ENCODE data around the gene NHSL2.

NHSL2 gene

GRCh38 chrX:72016881-72017783, 106.5 kb downstream of the NHSL2 start:
- H3K36me3 Mint-ChIP-seq (ENCODE audit: low read depth), result peaks cover 9% of the 10 kb centered on the region
- H3K27ac Mint-ChIP-seq, result no peak overlapping the region
- H3K9me3 Mint-ChIP-seq, result peaks cover 31% of the 10 kb centered on the region
- H3K4me3 Mint-ChIP-seq, result no peak overlapping the region
- TF ChIP-seq CTCF (IDR thresholded peaks at IDR 0.05), result no peak
- DNase-seq, result no peak
- peaks cover 16% of the 10 kb centered on the region for H3K4me1 Mint-ChIP-seq
- peaks cover 17% of the 10 kb centered on the region for H3K27me3 Mint-ChIP-seq (ENCODE audit: low read depth, poor library complexity)

DNA sequence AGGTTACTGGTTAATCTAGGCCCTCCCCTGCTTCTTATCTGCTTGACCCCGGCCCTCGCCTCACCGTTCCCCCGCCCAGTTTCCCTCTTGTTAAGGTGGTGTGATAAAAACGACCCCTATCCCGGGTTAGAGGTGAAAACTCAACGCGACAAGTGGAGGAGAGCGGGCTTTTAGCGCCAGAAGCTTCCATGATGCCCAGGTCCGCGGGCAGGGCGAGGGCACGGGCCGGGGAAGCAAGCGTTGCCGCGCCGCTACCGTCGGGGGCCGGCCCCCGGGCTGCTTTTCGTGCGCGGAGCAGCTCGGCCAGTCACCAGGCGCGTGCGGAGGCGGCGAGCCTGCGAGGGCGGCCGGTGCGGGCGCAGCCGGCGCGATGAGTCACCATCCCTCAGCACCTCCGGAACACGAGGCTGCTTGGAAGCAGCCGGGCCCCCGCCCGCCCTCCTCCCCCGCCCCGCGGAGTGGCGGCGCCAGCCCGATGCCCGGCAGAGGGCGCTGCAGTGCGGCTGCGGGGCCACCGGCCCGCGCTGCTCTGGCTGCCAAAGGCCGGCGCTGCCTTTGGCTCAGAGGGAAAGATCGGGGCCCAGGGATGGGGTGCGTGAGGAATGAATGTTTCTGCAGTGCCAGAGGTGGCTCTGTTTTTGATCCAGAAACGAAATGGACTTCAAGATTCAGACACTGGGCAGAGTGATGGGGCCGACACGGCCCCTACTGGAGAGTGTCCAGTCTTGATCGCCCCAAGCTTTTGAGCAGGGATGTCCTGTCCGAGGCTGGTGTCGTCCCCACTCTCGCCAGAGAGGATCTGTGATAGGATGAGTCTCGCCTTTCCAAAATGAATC, 107.8 kb downstream of the NHSL2 start:
- Mint-ChIP-seq H3K9me3 (peaks cover 37% of the 10 kb centered on the region), H3K36me3 (ENCODE audit: low read depth) (peaks cover 7% of the 10 kb centered on the region), H3K27me3 (ENCODE audit: low read depth, poor library complexity) (peaks cover 17% of the 10 kb centered on the region), H3K4me3 (peak overlapping the region; percentile 45), H3K4me1 (peaks cover 16% of the 10 kb centered on the region), H3K27ac (no peak overlapping the region)
- peak; percentile 51 for TF ChIP-seq CTCF (IDR thresholded peaks at IDR 0.05)
- peak; percentile 84 for DNase-seq

GRCh38 chrX:72019487-72019886, 108.8 kb downstream of the NHSL2 start:
- Mint-ChIP-seq H3K27me3 (ENCODE audit: low read depth, poor library complexity) (peaks cover 17% of the 10 kb centered on the region), H3K36me3 (ENCODE audit: low read depth) (peaks cover 10% of the 10 kb centered on the region), H3K4me3 (no peak overlapping the region), H3K27ac (no peak overlapping the region), H3K4me1 (peaks cover 16% of the 10 kb centered on the region), H3K9me3 (peaks cover 40% of the 10 kb centered on the region)
- TF ChIP-seq CTCF (IDR thresholded peaks at IDR 0.05), result no peak
- DNase-seq, result no peak

- peaks cover 10% of the 10 kb centered on the region for H3K36me3 Mint-ChIP-seq (ENCODE audit: low read depth)
- H3K9me3 Mint-ChIP-seq, result peaks cover 40% of the 10 kb centered on the region
- peaks cover 17% of the 10 kb centered on the region for H3K27me3 Mint-ChIP-seq (ENCODE audit: low read depth, poor library complexity)
- no peak for TF ChIP-seq CTCF (IDR thresholded peaks at IDR 0.05)
- H3K4me1 Mint-ChIP-seq, result peaks cover 16% of the 10 kb centered on the region
- peak overlapping the region; percentile 29 for H3K27ac Mint-ChIP-seq
- DNase-seq, result no peak
- no peak overlapping the region for H3K4me3 Mint-ChIP-seq
Measured at GRCh38 chrX:72020204-72020603, 109.6 kb downstream of the NHSL2 start.

- peaks cover 40% of the 10 kb centered on the region for H3K9me3 Mint-ChIP-seq
- DNase-seq, result no peak
Measured at GRCh38 chrX:72020788-72021187, 110.1 kb downstream of the NHSL2 start.

More at GRCh38 chrX:72020788-72021187, 110.1 kb downstream of the NHSL2 start:
- Mint-ChIP-seq H3K27ac (no peak overlapping the region), H3K27me3 (ENCODE audit: low read depth, poor library complexity) (peaks cover 17% of the 10 kb centered on the region), H3K36me3 (ENCODE audit: low read depth) (peaks cover 10% of the 10 kb centered on the region), H3K4me1 (peaks cover 16% of the 10 kb centered on the region), H3K4me3 (no peak overlapping the region)
- no peak for TF ChIP-seq CTCF (IDR thresholded peaks at IDR 0.05)
